Measurements from ENCODE around the gene SLC10A4. TPM values are rescaled to one million over a fixed set of nuclear protein-coding genes. Genes with fewer than 3 reads are reported as not detected.

The SLC10A4 gene
- total and polyA plus RNA-seq, 12 donors, result 0.10 to 0.61 (median 0.22) TPM; not detected in 1

DNA sequence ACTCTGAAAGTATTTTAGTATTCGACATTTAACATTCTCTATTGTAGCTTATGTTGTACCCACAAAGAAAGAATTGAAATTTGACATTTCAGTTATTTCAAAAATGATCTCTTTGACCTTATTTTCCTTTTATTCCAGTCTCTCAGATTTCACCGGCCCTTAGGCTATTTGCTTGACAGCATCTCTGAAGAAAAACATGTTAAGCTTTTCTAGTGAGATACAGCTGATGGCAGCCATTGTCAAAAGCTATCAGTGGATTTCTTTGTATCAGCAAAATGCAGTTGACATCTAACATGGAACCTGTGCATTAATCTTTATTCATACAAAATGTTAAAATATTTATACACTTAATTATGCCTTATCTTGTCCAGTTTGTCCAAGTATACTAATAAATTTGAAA lies 23.6 kb downstream of the SLC10A4 start:
- Histone ChIP-seq H3K4me1 (no peaks in the 10 kb centered on the region), H3K4me3 (no peak overlapping the region), H3K9me3 (no peaks in the 10 kb centered on the region), H3K27ac (no peak overlapping the region), H3K36me3 (peaks cover 0 to 100% (median 53%) of the 10 kb centered on the region in 9 donors), H3K27me3 (no peaks in the 10 kb centered on the region)
- TF ChIP-seq, protein P1, sequence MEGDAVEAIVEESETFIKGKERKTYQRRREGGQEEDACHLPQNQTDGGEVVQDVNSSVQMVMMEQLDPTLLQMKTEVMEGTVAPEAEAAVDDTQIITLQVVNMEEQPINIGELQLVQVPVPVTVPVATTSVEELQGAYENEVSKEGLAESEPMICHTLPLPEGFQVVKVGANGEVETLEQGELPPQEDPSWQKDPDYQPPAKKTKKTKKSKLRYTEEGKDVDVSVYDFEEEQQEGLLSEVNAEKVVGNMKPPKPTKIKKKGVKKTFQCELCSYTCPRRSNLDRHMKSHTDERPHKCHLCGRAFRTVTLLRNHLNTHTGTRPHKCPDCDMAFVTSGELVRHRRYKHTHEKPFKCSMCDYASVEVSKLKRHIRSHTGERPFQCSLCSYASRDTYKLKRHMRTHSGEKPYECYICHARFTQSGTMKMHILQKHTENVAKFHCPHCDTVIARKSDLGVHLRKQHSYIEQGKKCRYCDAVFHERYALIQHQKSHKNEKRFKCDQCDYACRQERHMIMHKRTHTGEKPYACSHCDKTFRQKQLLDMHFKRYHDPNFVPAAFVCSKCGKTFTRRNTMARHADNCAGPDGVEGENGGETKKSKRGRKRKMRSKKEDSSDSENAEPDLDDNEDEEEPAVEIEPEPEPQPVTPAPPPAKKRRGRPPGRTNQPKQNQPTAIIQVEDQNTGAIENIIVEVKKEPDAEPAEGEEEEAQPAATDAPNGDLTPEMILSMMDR (IDR thresholded peaks at IDR 0.05), result no peak
- ATAC-seq (no peak), DNase-seq (no peak)
- intact Hi-C loops (cut with DNase I), result no loop called here
- WGBS, 2 donors, result 91% methylated on average over 2 of the region's 2 CpGs

DNA sequence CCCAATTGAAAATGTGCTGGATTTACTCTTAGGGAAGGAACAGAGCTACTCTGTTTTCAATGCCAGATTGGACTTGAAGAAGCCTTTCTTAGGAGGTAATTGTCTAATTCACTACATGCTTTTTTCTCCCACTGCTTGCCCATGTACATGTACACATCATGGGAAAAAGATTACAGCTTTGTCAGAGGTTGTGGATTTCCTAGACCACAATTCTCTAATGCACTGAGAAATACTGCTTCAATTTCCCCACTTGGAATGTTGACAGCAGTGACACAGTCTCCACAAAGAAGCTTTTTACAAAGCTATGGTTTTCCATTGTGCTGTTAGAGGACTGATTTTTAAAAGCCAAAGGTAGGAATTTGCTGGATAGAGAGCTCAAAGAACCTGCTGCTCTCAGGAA lies 26.4 kb downstream of the SLC10A4 start:
- Histone ChIP-seq H3K4me3 (no peak overlapping the region), H3K4me1 (no peaks in the 10 kb centered on the region), H3K27ac (no peak overlapping the region), H3K36me3 (peaks cover 0 to 100% (median 75%) of the 10 kb centered on the region in 9 donors), H3K9me3 (no peaks in the 10 kb centered on the region), H3K27me3 (no peaks in the 10 kb centered on the region)
- DNase-seq (no peak), ATAC-seq (no peak)
- TF ChIP-seq, protein P1 (IDR thresholded peaks at IDR 0.05), result no peak
- intact Hi-C loops (cut with DNase I), result no loop called here

DNA sequence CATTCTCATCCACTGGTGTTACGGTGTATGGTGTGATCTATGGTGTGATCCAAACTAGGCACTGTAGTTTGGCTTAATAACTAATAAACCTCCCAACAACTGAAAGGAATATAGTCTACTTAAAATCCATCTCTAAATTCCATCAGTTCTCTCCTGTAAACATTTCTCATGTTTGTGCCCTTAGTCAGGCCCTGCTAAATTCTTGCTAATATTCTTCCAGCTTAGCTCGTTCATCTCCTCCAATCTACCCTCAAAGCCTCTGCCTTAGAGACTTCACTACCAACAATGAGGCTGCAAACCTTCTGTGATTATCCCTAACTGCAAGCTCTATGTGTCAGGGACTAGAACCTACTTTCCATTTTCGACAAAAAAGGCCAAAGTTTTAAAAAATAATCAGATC lies 35.0 kb downstream of the SLC10A4 start:
- no peaks in the 10 kb centered on the region for H3K4me1 ChIP-seq
- TF ChIP-seq, protein P1 (IDR thresholded peaks at IDR 0.05), result no peak
- intact Hi-C loops (cut with DNase I), result no loop called here
- no peak for DNase-seq
- H3K27me3 ChIP-seq, result no peaks in the 10 kb centered on the region
- H3K27ac ChIP-seq, result no peak overlapping the region
- peaks cover 0 to 100% (median 58%) of the 10 kb centered on the region in 9 donors for H3K36me3 ChIP-seq
- H3K4me3 ChIP-seq, result no peak overlapping the region
- no peaks in the 10 kb centered on the region for H3K9me3 ChIP-seq
- no peak for ATAC-seq
- 98 to 99% methylated on average over 3 of the region's 3 CpGs for WGBS, 2 donors

DNA sequence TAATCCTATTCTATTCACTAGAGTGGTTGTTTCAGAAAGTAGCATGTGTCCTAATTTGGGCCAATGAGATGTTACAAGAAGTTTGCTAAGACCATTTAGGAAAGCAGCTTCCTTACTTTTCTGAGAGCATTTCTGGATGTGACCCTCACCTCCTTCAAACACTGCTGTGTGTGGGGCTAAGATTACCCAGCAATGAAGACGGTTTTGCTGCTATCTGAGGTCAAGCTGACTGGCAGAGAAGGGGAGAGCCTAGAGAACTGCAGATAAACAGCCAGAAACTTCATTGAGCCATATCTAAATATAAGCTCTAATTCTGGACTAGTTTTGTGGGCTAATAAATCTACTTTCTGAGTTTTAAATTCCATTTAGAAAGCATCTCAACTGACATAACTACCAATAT lies 43.3 kb downstream of the SLC10A4 start:
- H3K9me3 ChIP-seq, result no peaks in the 10 kb centered on the region
- TF ChIP-seq, protein P1 (IDR thresholded peaks at IDR 0.05), result no peak
- H3K36me3 ChIP-seq, result peaks cover 0 to 100% (median 65%) of the 10 kb centered on the region in 9 donors
- H3K4me1 ChIP-seq, result no peaks in the 10 kb centered on the region
- WGBS, 2 donors, result 60 to 65% methylated on average over 1 of the region's 1 CpG
- H3K4me3 ChIP-seq, result no peak overlapping the region
- DNase-seq, result no peak
- H3K27ac ChIP-seq, result no peak overlapping the region
- intact Hi-C loops (cut with DNase I), result no loop called here
- ATAC-seq, result no peak
- no peaks in the 10 kb centered on the region for H3K27me3 ChIP-seq

Measured in heart right ventricle (tissue), 16 donors.